Lower lobe of right lung (tissue), 2 donors: ENCODE data around the gene FOCAD. TPM values are rescaled to one million over a fixed set of nuclear protein-coding genes. Genes with fewer than 3 reads are reported as not detected.

Source experiments
- ATAC-seq, 2 donors: fragments of 200-7000 bp; cut with Tn5 transposase; one replicate each; pipeline ENCODE4 v1.9.1; 2020 to 2022; ENCODE audit warnings: mild to moderate bottlenecking in 2 of 2, moderate library complexity in 2 of 2
- DNase-seq: peaks from one replicate; pipeline ENCODE4 v3.0.0-alpha.2; 2020
- H3K27ac ChIP-seq: fragments of 200-600 bp; one replicate; pipeline ENCODE4 v1.8.0; 2022
- H3K27me3 ChIP-seq: fragments of 200-600 bp; one replicate; pipeline ENCODE4 v1.8.0; 2022; ENCODE audit warnings: low read depth
- H3K36me3 ChIP-seq: fragments of 200-600 bp; one replicate; pipeline ENCODE4 v1.8.0; 2022; ENCODE audit warnings: mild to moderate bottlenecking
- H3K4me1 ChIP-seq: fragments of 200-600 bp; one replicate; pipeline ENCODE4 v1.8.0; 2022
- H3K4me3 ChIP-seq: fragments of 200-600 bp; one replicate; pipeline ENCODE4 v1.8.0; 2022; ENCODE audit warnings: mild to moderate bottlenecking
- H3K9me3 ChIP-seq: fragments of 200-600 bp; one replicate; pipeline ENCODE4 v1.8.0; 2022
- CTCF ChIP-seq: fragments of 200-600 bp; IDR thresholded peaks from one replicate; pipeline ENCODE4 v1.8.0; 2022; ENCODE audit warnings: antibody characterized with exemption, mild to moderate bottlenecking
- intact Hi-C: fragments of 100-400 bp; cut with DNase I; formaldehyde crosslinking; loops from one replicate; pipeline ENCODE4 v1.11.0; 2022
- total RNA-seq: library from RNA; stranded (reverse); fragmentation: NEBNext Ultra II Directional; extraction: Animal tissue kit (Norgen Biotek cat#: 25700); gene quantifications from one replicate; pipeline ENCODE4 v1.2.1, GENCODE V29; 2021
- donor health status: DM: no; HTN: yes; CAD: no; lungs with severe emphysema.

FOCAD gene
- total RNA-seq, 1 donor from 2014 or later, result 29.5 TPM

GRCh38 chr9:20925256-20926045 is 241.4 kb downstream of the FOCAD start:
- Histone ChIP-seq H3K4me1 (no peaks in the 10 kb centered on the region), H3K27ac (no peak overlapping the region), H3K27me3 (no peaks in the 10 kb centered on the region), H3K9me3 (no peaks in the 10 kb centered on the region), H3K36me3 (peaks cover 6% of the 10 kb centered on the region), H3K4me3 (no peak overlapping the region)
- TF ChIP-seq CTCF, result no peak
- intact Hi-C loops, result no loop called here
- DNase-seq (no peak), ATAC-seq (no peak)

- no peak for TF ChIP-seq CTCF
- peaks cover 11% of the 10 kb centered on the region for H3K36me3 ChIP-seq
- intact Hi-C loops, result no loop called here
Observed at GRCh38 chr9:20929276-20929675, 245.2 kb downstream of the FOCAD start.

GRCh38 chr9:20930836-20931235 is 246.8 kb downstream of the FOCAD start:
- no peaks in the 10 kb centered on the region for H3K4me1 ChIP-seq
- H3K9me3 ChIP-seq, result no peaks in the 10 kb centered on the region
- H3K27ac ChIP-seq, result no peak overlapping the region
- no peaks in the 10 kb centered on the region for H3K27me3 ChIP-seq
- peaks cover 11% of the 10 kb centered on the region for H3K36me3 ChIP-seq
- no peak for DNase-seq
- no peak overlapping the region for H3K4me3 ChIP-seq
- no peak for TF ChIP-seq CTCF
- intact Hi-C loops, result no loop called here
- ATAC-seq, result no peak

More at GRCh38 chr9:20929276-20929675, 245.2 kb downstream of the FOCAD start:
- DNase-seq, result no peak
- Histone ChIP-seq H3K4me1 (no peaks in the 10 kb centered on the region), H3K27me3 (no peaks in the 10 kb centered on the region), H3K4me3 (no peak overlapping the region), H3K9me3 (no peaks in the 10 kb centered on the region), H3K27ac (no peak overlapping the region)
- no peak for ATAC-seq

GRCh38 chr9:20940447-20941173 is 256.6 kb downstream of the FOCAD start:
- ATAC-seq, result peak in 1 of 2 donors; percentile 53
- intact Hi-C loops, result loop anchor here (10.0 kb wide), 1 partner anchor 586 kb away; no protein-coding TSS in a partner anchor
- no peak for TF ChIP-seq CTCF

GRCh38 chr9:20941174-20941690 is 257.2 kb downstream of the FOCAD start:
- Histone ChIP-seq H3K27ac (no peak overlapping the region), H3K4me1 (no peaks in the 10 kb centered on the region), H3K9me3 (no peaks in the 10 kb centered on the region), H3K36me3 (peaks cover 7% of the 10 kb centered on the region), H3K4me3 (no peak overlapping the region), H3K27me3 (no peaks in the 10 kb centered on the region)
- intact Hi-C loops, result loop anchor here (10.0 kb wide), 1 partner anchor 586 kb away; no protein-coding TSS in a partner anchor
- peak; percentile 88 for TF ChIP-seq CTCF
- DNase-seq (peak; percentile 63), ATAC-seq (peak; percentile 92 to 93)

More at GRCh38 chr9:20940447-20941173, 256.6 kb downstream of the FOCAD start:
- Histone ChIP-seq H3K36me3 (peaks cover 4% of the 10 kb centered on the region), H3K9me3 (no peaks in the 10 kb centered on the region), H3K27ac (no peak overlapping the region), H3K27me3 (no peaks in the 10 kb centered on the region), H3K4me3 (no peak overlapping the region), H3K4me1 (no peaks in the 10 kb centered on the region)
- no peak for DNase-seq
